Measurements from ENCODE around the gene CMYA5.

The CMYA5 gene

GRCh38 chr5:79684782-79685181 lies 4.9 kb upstream of the CMYA5 start:
- H3K4me3 ChIP-seq (ENCODE audit: low read length) = no peak overlapping the region
- H4K20me1 ChIP-seq (ENCODE audit: control insufficient read depth, insufficient read depth, low read depth, low read length) = 0 out of 2 replicates have a peak, but pooled peaks cover 5% of the 10 kb centered on the region
- peaks cover 61% of the 10 kb centered on the region for H3K36me3 ChIP-seq (ENCODE audit: control insufficient read depth, low read length)
- no peak overlapping the region for H3K27ac ChIP-seq (ENCODE audit: low read depth, low read length)
- no peaks in the 10 kb centered on the region for H3K79me2 ChIP-seq (ENCODE audit: control insufficient read depth, low read length)
- H3K4me2 ChIP-seq (ENCODE audit: low read length) = no peak overlapping the region
- no peaks in the 10 kb centered on the region for H3K27me3 ChIP-seq (ENCODE audit: control insufficient read depth, low read length)
- no peaks in the 10 kb centered on the region for H3K9me3 ChIP-seq (ENCODE audit: control insufficient read depth, insufficient read depth, low read length)
- H3K9me2 ChIP-seq (replicated peaks; ENCODE audit: control insufficient read depth, low read length) = no peaks in the 10 kb centered on the region
- TF ChIP-seq CTCF (IDR thresholded peaks at IDR 0.05; ENCODE audit: low read depth, low read length, poor library complexity, severe bottlenecking) = no peak
- no peak for TF ChIP-seq EZH2phosphoT487 (IDR thresholded peaks at IDR 0.05; ENCODE audit: borderline replicate concordance, low read length)
- no peaks in the 10 kb centered on the region for H3K4me1 ChIP-seq (ENCODE audit: control insufficient read depth, low read length)
- peaks cover 13% of the 10 kb centered on the region; the same call in 1 of the 2 replicates for H3F3A ChIP-seq (ENCODE audit: control insufficient read depth, insufficient read depth)

- H3K4me3 ChIP-seq (ENCODE audit: low read length) = no peak overlapping the region
- peaks cover 54% of the 10 kb centered on the region for H3K36me3 ChIP-seq (ENCODE audit: control insufficient read depth, low read length)
- H3F3A ChIP-seq (ENCODE audit: control insufficient read depth, insufficient read depth) = peaks cover 13% of the 10 kb centered on the region; the same call in 1 of the 2 replicates
- H3K27ac ChIP-seq (ENCODE audit: low read depth, low read length) = no peak overlapping the region
- no peaks in the 10 kb centered on the region for H3K79me2 ChIP-seq (ENCODE audit: control insufficient read depth, low read length)
- H3K9me2 ChIP-seq (replicated peaks; ENCODE audit: control insufficient read depth, low read length) = no peaks in the 10 kb centered on the region
- H3K4me2 ChIP-seq (ENCODE audit: low read length) = no peak overlapping the region
- H3K4me1 ChIP-seq (ENCODE audit: control insufficient read depth, low read length) = no peaks in the 10 kb centered on the region
- H3K27me3 ChIP-seq (ENCODE audit: control insufficient read depth, low read length) = no peaks in the 10 kb centered on the region
- no peaks in the 10 kb centered on the region for H3K9me3 ChIP-seq (ENCODE audit: control insufficient read depth, insufficient read depth, low read length)
- TF ChIP-seq CTCF (IDR thresholded peaks at IDR 0.05; ENCODE audit: low read depth, low read length, poor library complexity, severe bottlenecking) (no peak), EZH2phosphoT487 (IDR thresholded peaks at IDR 0.05; ENCODE audit: borderline replicate concordance, low read length) (no peak)
- 0 out of 2 replicates have a peak, but pooled peaks cover 5% of the 10 kb centered on the region for H4K20me1 ChIP-seq (ENCODE audit: control insufficient read depth, insufficient read depth, low read depth, low read length)
These were observed 4.0 kb upstream of the CMYA5 start for GRCh38 chr5:79685627-79686026.

GRCh38 chr5:79686799-79687198 lies 2.8 kb upstream of the CMYA5 start:
- H3K27me3 ChIP-seq (ENCODE audit: control insufficient read depth, low read length) = no peaks in the 10 kb centered on the region
- TF ChIP-seq EZH2phosphoT487 (IDR thresholded peaks at IDR 0.05; ENCODE audit: borderline replicate concordance, low read length) (no peak), CTCF (IDR thresholded peaks at IDR 0.05; ENCODE audit: low read depth, low read length, poor library complexity, severe bottlenecking) (no peak)
- H3K36me3 ChIP-seq (ENCODE audit: control insufficient read depth, low read length) = peaks cover 45% of the 10 kb centered on the region
- H3F3A ChIP-seq (ENCODE audit: control insufficient read depth, insufficient read depth) = peaks cover 13% of the 10 kb centered on the region; the same call in 1 of the 2 replicates
- no peaks in the 10 kb centered on the region for H3K9me2 ChIP-seq (replicated peaks; ENCODE audit: control insufficient read depth, low read length)
- H4K20me1 ChIP-seq (ENCODE audit: control insufficient read depth, insufficient read depth, low read depth, low read length) = 0 out of 2 replicates have a peak, but pooled peaks cover 5% of the 10 kb centered on the region
- no peaks in the 10 kb centered on the region for H3K79me2 ChIP-seq (ENCODE audit: control insufficient read depth, low read length)
- no peaks in the 10 kb centered on the region for H3K9me3 ChIP-seq (ENCODE audit: control insufficient read depth, insufficient read depth, low read length)
- no peaks in the 10 kb centered on the region for H3K4me1 ChIP-seq (ENCODE audit: control insufficient read depth, low read length)
- no peak overlapping the region for H3K4me2 ChIP-seq (ENCODE audit: low read length)
- H3K27ac ChIP-seq (ENCODE audit: low read depth, low read length) = no peak overlapping the region
- H3K4me3 ChIP-seq (ENCODE audit: low read length) = no peak overlapping the region

All from DOHH2 (cell line).